GM21825 (cell line): ENCODE measurements around the gene ZFP62.

Source experiments
- ATAC-seq: cut with Tn5 transposase; IDR thresholded peaks from one replicate; pipeline ENCODE4 v1.9.1; 2021; ENCODE audit warnings: mild to moderate bottlenecking, moderate library complexity; ENCODE audit not compliant: unreplicated experiment

The ZFP62 gene

DNA sequence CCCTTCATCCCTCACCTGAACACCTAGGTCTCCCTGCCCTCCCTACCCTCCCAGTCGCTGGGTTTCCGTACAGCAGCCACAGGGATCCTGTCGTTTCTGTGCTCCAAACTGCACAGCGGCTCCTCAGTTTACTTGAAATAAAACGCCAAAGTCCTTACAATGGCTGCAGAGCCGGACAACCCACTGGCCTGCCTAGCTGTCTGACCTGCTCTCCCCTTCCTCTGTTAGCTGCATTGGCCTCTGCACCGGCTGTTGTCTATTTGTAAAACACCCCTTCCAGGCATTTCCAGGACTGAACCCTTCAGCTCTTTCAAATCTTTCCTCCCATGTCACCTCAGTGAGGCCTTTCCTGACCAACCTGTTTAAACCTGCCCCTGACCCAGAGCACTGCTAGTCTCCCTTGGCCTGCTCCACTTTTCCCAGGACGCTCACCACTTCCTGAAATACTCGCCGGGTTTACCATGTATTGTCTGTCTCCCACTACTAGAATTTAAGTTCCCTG, 49.4 kb downstream of the ZFP62 start:
- no peak for ATAC-seq

- no peak for ATAC-seq
Observed at GRCh38 chr5:180810959-180811622, 50.0 kb downstream of the ZFP62 start.

DNA sequence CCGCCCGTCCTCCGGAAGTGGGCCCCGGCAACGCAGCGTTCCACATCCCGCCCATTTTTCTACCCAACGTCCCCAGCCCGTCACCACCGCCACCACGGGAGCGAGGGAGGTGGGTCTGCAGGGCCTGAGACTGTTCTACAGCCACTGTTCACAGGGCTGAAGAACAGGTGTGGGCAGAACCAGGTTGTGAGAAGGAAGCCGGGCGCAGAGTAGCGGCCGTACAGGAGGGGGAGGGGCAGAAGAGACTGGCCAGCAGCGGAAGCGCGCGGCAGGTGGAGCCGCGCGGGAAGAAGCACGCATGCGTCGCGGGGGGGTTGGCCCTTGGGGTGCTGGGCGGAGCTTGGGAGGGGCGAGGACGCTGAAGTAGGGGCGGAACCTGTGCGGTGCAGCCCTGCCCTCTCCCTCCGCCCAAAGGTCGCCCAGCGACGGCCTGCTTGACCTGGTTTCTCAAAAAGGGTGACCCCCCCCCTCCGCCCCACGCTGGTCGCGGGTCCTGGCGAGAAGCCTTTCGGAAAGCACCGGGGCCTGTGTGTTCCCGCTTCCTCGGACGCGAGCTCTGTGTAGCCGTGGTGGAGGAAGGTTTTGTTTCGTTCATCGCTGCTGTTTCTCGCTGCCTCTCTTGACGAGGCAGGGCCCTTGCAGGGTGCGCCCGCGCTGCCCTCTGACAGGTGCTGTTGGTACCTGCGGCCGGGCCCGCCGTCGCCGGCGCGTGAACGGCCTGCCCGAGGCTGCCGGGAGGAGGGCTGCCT, 50.7 kb downstream of the ZFP62 start:
- ATAC-seq, result peak; percentile 62

GRCh38 chr5:180809403-180810209, 51.5 kb downstream of the ZFP62 start:
- peak; percentile 52 for ATAC-seq

GRCh38 chr5:180808461-180809000, 52.5 kb downstream of the ZFP62 start:
- ATAC-seq, result no peak

DNA sequence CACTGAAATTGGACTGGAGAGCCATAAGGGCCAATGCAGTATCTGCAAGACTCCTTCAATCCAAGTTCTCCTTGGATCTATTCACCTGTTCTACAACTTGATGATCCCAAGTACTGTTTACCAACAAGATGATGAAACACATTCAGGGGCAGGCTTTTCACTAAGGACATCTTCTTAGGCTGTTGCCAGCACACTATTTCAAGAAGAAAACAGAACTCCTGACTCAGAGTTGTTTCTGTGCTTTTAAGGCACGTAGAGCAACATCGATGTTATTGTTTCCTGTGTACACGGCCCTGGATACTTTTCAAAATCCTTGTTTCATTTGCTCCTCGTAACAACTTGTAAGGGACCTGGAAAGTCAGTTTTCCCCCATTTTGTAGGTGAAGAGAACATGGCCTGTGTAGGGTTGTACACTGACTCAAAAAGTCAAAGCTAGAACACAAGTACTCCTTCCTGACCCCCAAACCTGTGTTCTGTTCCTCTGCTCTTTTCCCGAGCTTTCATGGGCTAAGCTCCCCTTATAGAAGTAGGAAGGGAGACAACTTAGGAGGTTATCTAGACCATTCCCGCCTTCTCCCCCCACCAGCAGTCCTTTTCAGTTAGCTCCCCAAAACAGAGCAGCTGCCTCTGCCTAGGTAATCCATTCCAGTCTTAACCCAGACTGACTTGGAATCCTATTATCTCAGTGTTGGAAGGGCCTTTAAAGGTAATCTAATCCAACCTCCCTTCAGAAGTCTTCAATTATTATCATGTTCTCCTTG, 53.2 kb downstream of the ZFP62 start:
- ATAC-seq, result no peak

GRCh38 chr5:180807046-180807445, 54.0 kb downstream of the ZFP62 start:
- ATAC-seq, result no peak

GRCh38 chr5:180806351-180807011, 54.6 kb downstream of the ZFP62 start:
- ATAC-seq, result no peak

GRCh38 chr5:180804129-180804618, 56.9 kb downstream of the ZFP62 start:
- no peak for ATAC-seq

DNA sequence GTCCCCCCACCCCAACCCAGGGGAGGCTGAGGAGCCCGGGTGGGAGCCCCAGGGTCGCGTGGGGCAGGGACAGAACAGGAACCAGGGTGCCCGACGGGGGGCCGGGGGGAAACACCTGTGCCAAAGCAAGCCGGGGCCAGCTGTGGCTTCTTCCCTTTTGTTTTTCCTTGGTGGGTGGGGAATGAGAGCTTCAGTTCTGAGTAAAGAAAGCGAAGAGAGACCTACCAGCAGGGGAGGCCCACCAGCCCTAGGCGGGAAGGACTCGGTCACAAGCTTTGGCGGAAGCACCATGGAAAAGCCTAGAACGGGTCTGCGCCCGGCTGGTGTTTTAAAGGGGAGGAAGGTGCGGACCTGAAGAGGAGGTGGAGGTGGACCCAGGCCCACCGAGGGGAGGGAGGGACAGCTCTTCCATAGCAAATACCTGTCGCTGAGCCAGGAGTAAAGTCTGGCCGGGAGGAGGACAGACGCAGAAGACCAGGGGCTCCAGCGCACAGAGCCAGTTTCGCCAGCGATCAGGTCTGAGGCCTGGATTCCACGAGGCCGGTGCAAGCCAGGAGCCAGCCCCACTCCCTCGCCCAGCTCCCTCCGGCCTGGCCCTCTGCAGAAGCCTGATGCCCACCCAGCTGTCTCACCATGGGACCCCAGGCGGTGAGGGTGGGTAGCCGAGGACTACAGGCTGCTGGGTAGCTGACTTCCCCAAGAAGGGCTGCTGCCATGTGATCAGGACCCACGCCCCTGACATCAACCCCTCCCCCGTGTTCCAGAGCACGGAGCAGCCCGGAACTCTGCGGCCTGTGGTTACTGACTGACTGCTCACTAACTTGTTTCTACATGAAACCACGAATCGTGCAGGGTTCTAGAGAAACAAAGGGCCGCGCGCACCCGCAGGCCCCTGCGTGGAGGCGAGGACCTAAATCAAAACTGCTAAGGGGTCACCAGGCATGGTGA, 57.6 kb downstream of the ZFP62 start:
- ATAC-seq, result peak; percentile 58

DNA sequence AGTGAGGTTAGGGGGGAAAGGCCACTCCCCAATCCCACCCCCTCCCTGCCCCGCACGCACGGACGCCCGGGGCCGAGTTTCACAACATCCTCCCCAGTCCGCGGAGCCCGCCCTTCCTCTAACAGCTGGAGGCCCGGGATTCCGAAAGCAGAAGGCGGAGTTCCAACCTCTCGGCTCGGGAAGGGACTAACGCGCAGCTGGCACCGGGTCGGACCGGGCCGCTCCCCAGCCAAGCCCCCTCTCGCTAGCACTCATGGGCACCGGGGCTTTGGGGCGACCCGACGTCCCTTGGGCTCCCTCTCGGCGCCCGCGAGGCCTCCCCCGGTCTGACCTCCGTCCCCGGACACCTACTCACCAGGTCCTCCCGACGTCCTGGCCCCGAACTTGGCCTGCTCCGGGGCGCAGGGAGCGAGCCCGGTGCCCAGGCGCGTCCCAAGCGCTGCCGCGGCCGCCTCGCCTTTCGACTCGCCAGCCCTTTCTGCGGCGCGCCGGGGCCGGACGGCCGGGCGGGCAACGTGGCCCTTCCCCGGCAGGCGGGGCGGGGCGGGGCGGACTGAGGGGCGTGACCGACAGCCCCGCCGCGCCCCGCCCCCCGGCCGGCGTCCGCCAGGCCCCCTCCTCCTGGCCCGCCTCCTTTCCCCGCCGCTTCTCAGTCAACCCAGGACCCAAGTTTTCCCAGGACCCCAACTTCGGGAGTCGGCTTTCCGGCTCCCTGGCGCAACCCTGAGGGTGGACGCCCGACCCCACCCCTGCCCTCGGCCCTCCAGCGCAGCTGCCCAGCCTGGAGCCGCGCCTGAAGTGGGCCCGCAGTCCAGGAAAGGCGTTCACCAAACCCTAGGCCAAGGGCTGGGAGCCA, 58.5 kb downstream of the ZFP62 start, which contains the start of gene MGAT1:
Gene MGAT1 (minus strand): TSS at position 482 of the 856 bp plus-strand sequence. CDS start 9,835 bp downstream, outside the sequence.
- peak; percentile 40 for ATAC-seq

DNA sequence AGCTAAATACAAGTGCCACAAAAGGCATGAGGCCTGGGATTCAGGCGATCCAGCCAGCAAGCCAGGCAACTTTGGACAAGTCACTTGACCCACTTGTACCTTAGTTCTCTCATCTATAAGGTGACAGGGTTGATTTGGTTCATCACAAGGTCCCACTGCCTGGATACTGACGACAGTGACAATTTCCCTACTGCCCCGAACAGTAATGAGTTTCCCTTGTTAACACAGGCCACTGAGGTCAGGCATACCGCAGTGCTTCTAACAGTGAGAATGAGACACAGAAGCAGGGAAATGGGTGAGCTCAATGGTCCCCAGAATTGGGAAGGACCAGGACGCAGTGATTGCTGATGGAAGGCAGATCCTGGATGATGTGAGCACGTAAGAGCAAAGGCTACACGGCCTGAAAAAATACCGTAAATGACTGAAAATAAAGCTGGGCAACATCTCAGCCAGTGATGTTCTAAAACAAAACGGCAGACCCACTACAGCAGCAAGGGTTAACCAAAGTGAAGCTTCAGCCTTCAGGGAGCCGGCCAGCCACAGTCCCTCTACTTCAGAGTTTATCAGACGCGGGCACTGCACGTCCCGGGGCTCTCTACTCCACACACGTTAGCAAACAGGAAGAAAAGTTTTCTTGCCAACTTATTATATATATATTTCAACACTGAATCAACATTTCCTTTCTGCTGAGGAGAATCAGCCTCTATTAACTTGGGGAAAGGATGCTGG, 59.3 kb downstream of the ZFP62 start:
- no peak for ATAC-seq

- no peak for ATAC-seq
Observed at GRCh38 chr5:180799902-180800801, 60.9 kb downstream of the ZFP62 start.

GRCh38 chr5:180799194-180799593, 61.9 kb downstream of the ZFP62 start:
- no peak for ATAC-seq

DNA sequence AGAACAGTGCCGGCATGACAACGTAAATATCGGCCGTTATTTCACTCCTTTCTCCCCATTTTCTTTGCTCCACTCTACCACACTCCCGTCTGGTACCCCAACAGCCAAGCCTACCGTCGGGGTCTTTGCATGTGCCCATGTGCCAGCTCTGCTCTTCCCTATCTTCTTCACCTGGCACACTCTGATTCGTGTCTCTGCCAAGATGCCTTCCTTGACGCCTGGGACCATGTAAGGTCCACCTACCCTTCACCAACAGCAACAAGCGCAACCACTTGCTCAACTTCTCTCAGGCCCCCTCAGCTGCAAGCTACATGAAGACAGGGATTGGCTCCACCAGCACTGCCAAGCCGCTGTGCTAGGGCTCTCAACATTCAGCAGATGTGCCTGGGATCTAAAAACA, 62.9 kb downstream of the ZFP62 start:
- ATAC-seq, result no peak
